Gastrocnemius medialis (tissue), 4 donors: ENCODE measurements around the gene MIB2. TPM values are rescaled to one million over a fixed set of nuclear protein-coding genes. Genes with fewer than 3 reads are reported as not detected.
"Not testable (repeated sequence)": the region's sequence is repeated elsewhere in the genome, so short reads cannot be mapped to it uniquely, and the experiment has no call there.

Experiments
- ATAC-seq, 2 donors: fragments of 150-250 bp; one replicate each; pipeline ENCODE4 v1.9.1; 2016
- DNase-seq, 2 donors: peaks; one replicate each; pipeline ENCODE4 v3.0.0-alpha.2; 2019
- H3K27ac ChIP-seq, 4 donors: fragments of 200-600 bp; sonication (generic); 1 replicate in 1 of 4; 2 replicates in 3 of 4; pipeline ENCODE4 v1.5.1; 2016 to 2018; ENCODE audit warnings: mild to moderate bottlenecking in 2 of 4, moderate library complexity in 1 of 4
- H3K27me3 ChIP-seq, 3 donors: fragments of 200-600 bp; sonication (generic) in 2 of 3; 1 replicate in 1 of 3; 2 replicates in 2 of 3; pipeline versions ENCODE4 v1.5.1 to v1.6.0; 2016 to 2019; ENCODE audit warnings: mild to moderate bottlenecking in 1 of 3, moderate library complexity in 1 of 3
- H3K36me3 ChIP-seq, 2 donors: fragments of 200-600 bp; sonication (generic) in 1 of 2; one replicate each; pipeline ENCODE4 v1.5.1; 2017 to 2018
- H3K4me1 ChIP-seq, 2 donors: fragments of 200-600 bp; sonication (generic) in 1 of 2; one replicate each; pipeline ENCODE4 v1.5.1; 2016 to 2017; ENCODE audit warnings: mild to moderate bottlenecking in 2 of 2
- H3K4me3 ChIP-seq, 4 donors: fragments of 200-600 bp; sonication (generic) in 3 of 4; 1 replicate in 1 of 4; 2 replicates in 3 of 4; pipeline ENCODE4 v1.5.1; 2016 to 2019; ENCODE audit warnings: mild to moderate bottlenecking in 2 of 4
- H3K9me3 ChIP-seq, 3 donors: fragments of 200-600 bp; sonication (generic) in 2 of 3; 1 replicate in 1 of 3; 2 replicates in 2 of 3; pipeline ENCODE4 v1.5.1; 2016 to 2019
- CTCF ChIP-seq, 5 experiments: fragments of 450-650 bp in 3 of 5; fragments of 200-600 bp in 2 of 5; sonication (generic) in 2 of 5; IDR thresholded peaks in 4 of 5; conservative IDR thresholded peaks in 1 of 5; 1 replicate in 4 of 5; 2 replicates in 1 of 5; pipeline ENCODE4 v1.5.1; 2016 to 2019; ENCODE audit warnings: antibody characterized with exemption in 5 of 5, mild to moderate bottlenecking in 3 of 5, moderate library complexity in 3 of 5
- POLR2A ChIP-seq, 2 donors: fragments of 450-650 bp; IDR thresholded peaks; one replicate each; pipeline ENCODE4 v1.6.1; 2017; ENCODE audit warnings: antibody characterized with exemption in 2 of 2, mild to moderate bottlenecking in 2 of 2, moderate library complexity in 2 of 2
- in situ Hi-C, 4 donors: fragments of 200-750 bp; cut with MboI; loops; one replicate each; pipeline versions ENCODE4 v1.15.0 to v1.8.0; 2017; ENCODE audit warnings: low sequenced_read_pairs in 4 of 4
- intact Hi-C: fragments of 100-400 bp; cut with DNase I; formaldehyde crosslinking; loops from one replicate; pipeline ENCODE4 v1.15.1; 2023; ENCODE audit warnings: low total_unique reads
- total RNA-seq, 4 donors: library from RNA; depleted of rRNA; stranded (reverse); fragments of >200 nt; gene quantifications; one replicate each; pipeline versions ENCODE4 v1.1.0 to v1.2.3, GENCODE V29; 2016

MIB2 gene
- total RNA-seq, 4 donors from 2014 or later, result 66.4 to 154 (median 117) TPM

GRCh38 chr1:1670866-1671265, 55.6 kb downstream of the MIB2 start:
- TF ChIP-seq CTCF (IDR thresholded peaks at IDR 0.05 in 4 of 5, conservative IDR thresholded peaks at IDR 0.05 in 1 of 5) (no peak), POLR2A (IDR thresholded peaks at IDR 0.05) (no peak)
- H3K4me3 ChIP-seq, result no peak overlapping the region
- DNase-seq, result no peak
- peaks cover 0 to 70% of the 10 kb centered on the region in 2 donors for H3K36me3 ChIP-seq
- no peaks in the 10 kb centered on the region for H3K4me1 ChIP-seq
- intact Hi-C loops, result no loop called here
- no peak overlapping the region for H3K27ac ChIP-seq
- in situ Hi-C loops, result no loop called here
- H3K27me3 ChIP-seq, result no peaks in the 10 kb centered on the region
- no peak for ATAC-seq
- H3K9me3 ChIP-seq, result no peaks in the 10 kb centered on the region

GRCh38 chr1:1671365-1672119, 56.2 kb downstream of the MIB2 start:
- intact Hi-C loops (no loop called here), in situ Hi-C loops (no loop called here)
- DNase-seq (no peak), ATAC-seq (no peak)
- no peak overlapping the region for H3K27ac ChIP-seq
- no peaks in the 10 kb centered on the region for H3K27me3 ChIP-seq
- no peaks in the 10 kb centered on the region for H3K4me1 ChIP-seq
- no peak for TF ChIP-seq POLR2A (IDR thresholded peaks at IDR 0.05)
- no peak for TF ChIP-seq CTCF (IDR thresholded peaks at IDR 0.05 in 4 of 5, conservative IDR thresholded peaks at IDR 0.05 in 1 of 5)
- no peaks in the 10 kb centered on the region for H3K9me3 ChIP-seq
- H3K4me3 ChIP-seq, result no peak overlapping the region
- H3K36me3 ChIP-seq, result peaks cover 0 to 63% of the 10 kb centered on the region in 2 donors

GRCh38 chr1:1672181-1672965, 57.1 kb downstream of the MIB2 start:
- Histone ChIP-seq H3K4me3 (no peak overlapping the region), H3K27ac (no peak overlapping the region), H3K9me3 (no peaks in the 10 kb centered on the region), H3K36me3 (peaks cover 0 to 59% of the 10 kb centered on the region in 2 donors), H3K27me3 (no peaks in the 10 kb centered on the region), H3K4me1 (no peaks in the 10 kb centered on the region)
- ATAC-seq (no peak), DNase-seq (no peak)
- in situ Hi-C loops, result no loop called here
- no peak for TF ChIP-seq CTCF (IDR thresholded peaks at IDR 0.05 in 4 of 5, conservative IDR thresholded peaks at IDR 0.05 in 1 of 5)
- TF ChIP-seq POLR2A (IDR thresholded peaks at IDR 0.05), result no peak
- intact Hi-C loops, result no loop called here

GRCh38 chr1:1674806-1675205, 59.5 kb downstream of the MIB2 start:
- DNase-seq, H3K27me3 ChIP-seq, H3K9me3 ChIP-seq, H3K27ac ChIP-seq, intact Hi-C loops, H3K4me1 ChIP-seq, ATAC-seq, H3K4me3 ChIP-seq, in situ Hi-C loops: not testable (repeated sequence)
- peaks cover 0 to 38% of the 10 kb centered on the region in 2 donors for H3K36me3 ChIP-seq

GRCh38 chr1:1675218-1675617, 59.9 kb downstream of the MIB2 start:
- H3K4me1 ChIP-seq, H3K27ac ChIP-seq, H3K27me3 ChIP-seq, DNase-seq, H3K4me3 ChIP-seq, intact Hi-C loops, in situ Hi-C loops, H3K9me3 ChIP-seq, ATAC-seq: not testable (repeated sequence)
- peaks cover 0 to 33% of the 10 kb centered on the region in 2 donors for H3K36me3 ChIP-seq

- DNase-seq, H3K4me1 ChIP-seq, intact Hi-C loops, H3K9me3 ChIP-seq, in situ Hi-C loops, ATAC-seq, H3K27me3 ChIP-seq, H3K27ac ChIP-seq, H3K4me3 ChIP-seq: not testable (repeated sequence)
- H3K36me3 ChIP-seq, result peaks cover 0 to 29% of the 10 kb centered on the region in 2 donors
Measured at GRCh38 chr1:1676087-1676486, 60.8 kb downstream of the MIB2 start.
